Karpas-422 (cell line): ENCODE data around the gene CPPED1. TPM values are rescaled to one million over a fixed set of nuclear protein-coding genes. Genes with fewer than 3 reads are reported as not detected.

Experiments used
- DNase-seq: peaks from one replicate; pipeline ENCODE4 v3.0.0-alpha.2; 2015
- H2AFZ ChIP-seq: fragments of 200-600 bp; sonication (generic); 2 replicates; pipeline ENCODE4 v1.6.1; 2014; ENCODE audit warnings: antibody characterized with exemption, low read length, mixed read lengths
- H3K27ac ChIP-seq: fragments of 200-600 bp; sonication (generic); 2 replicates; pipeline ENCODE4 v1.5.1; 2014; ENCODE audit warnings: mild to moderate bottlenecking, low read length, moderate library complexity
- H3K27me3 ChIP-seq: fragments of 200-600 bp; sonication (generic); 2 replicates; pipeline ENCODE4 v1.6.1; 2014; ENCODE audit warnings: low read length, mixed read lengths
- H3K36me3 ChIP-seq: fragments of 200-600 bp; sonication (generic); 2 replicates; pipeline ENCODE4 v1.6.1; 2014; ENCODE audit warnings: low read length, mixed read lengths; ENCODE audit not compliant: insufficient read depth
- H3K4me1 ChIP-seq: fragments of 200-600 bp; sonication (generic); 2 replicates; pipeline ENCODE4 v1.6.1; 2014; ENCODE audit warnings: mild to moderate bottlenecking, low read length, mixed read lengths
- H3K4me2 ChIP-seq: fragments of 200-600 bp; sonication (generic); 2 replicates; pipeline ENCODE4 v1.6.1; 2014; ENCODE audit warnings: low read length, low read depth, mild to moderate bottlenecking; ENCODE audit not compliant: poor library complexity, severe bottlenecking
- H3K4me3 ChIP-seq: fragments of 200-600 bp; sonication (generic); 2 replicates; pipeline ENCODE4 v1.5.1; 2014; ENCODE audit warnings: mild to moderate bottlenecking, antibody characterized with exemption, low read length, mixed read lengths
- H3K79me2 ChIP-seq: fragments of 200-600 bp; sonication (generic); 2 replicates; pipeline ENCODE4 v1.6.1; 2014; ENCODE audit warnings: mild to moderate bottlenecking, low read length, mixed read lengths
- H3K9ac ChIP-seq: fragments of 200-600 bp; sonication (generic); 2 replicates; pipeline ENCODE4 v1.6.0; 2014; ENCODE audit warnings: low read length
- H3K9me2 ChIP-seq: fragments of 200-600 bp; sonication (generic), shearing (Covaris generic); replicated peaks from 2 replicates; pipeline ENCODE4 v1.6.0; 2014; ENCODE audit warnings: mild to moderate bottlenecking, low read length, moderate library complexity; ENCODE audit not compliant: insufficient read depth
- H3K9me3 ChIP-seq: fragments of 300-700, 200-600 bp; sonication (generic); 2 replicates; pipeline ENCODE4 v1.6.1; 2014; ENCODE audit warnings: low read length, mixed read lengths
- H4K20me1 ChIP-seq: fragments of 200-600 bp; sonication (generic); 2 replicates; pipeline ENCODE4 v1.6.1; 2014; ENCODE audit warnings: mild to moderate bottlenecking, antibody characterized with exemption, low read length, low read depth; ENCODE audit not compliant: insufficient read depth
- total RNA-seq: library from RNA; depleted of rRNA; stranded (reverse); fragments of >200 nt; shearing (Covaris generic); gene quantifications from 2 replicates; pipeline ENCODE4 v1.2.3, GENCODE V29; 2014; ENCODE audit warnings: low replicate concordance

The CPPED1 gene
- total RNA-seq, 1 experiment from 2014 or later, result 1.8 TPM

GRCh38 chr16:12749076-12749475, 54.6 kb downstream of the CPPED1 start:
- Histone ChIP-seq H3K4me1 (no peaks in the 10 kb centered on the region), H3K9me2 (no peaks in the 10 kb centered on the region), H3K9me3 (peaks cover 3% of the 10 kb centered on the region; the same call in 1 of the 2 replicates), H3K36me3 (no peaks in the 10 kb centered on the region), H3K9ac (no peak overlapping the region), H3K27ac (no peak overlapping the region), H3K79me2 (no peaks in the 10 kb centered on the region), H4K20me1 (no peaks in the 10 kb centered on the region), H3K27me3 (no peaks in the 10 kb centered on the region), H2AFZ (no peak overlapping the region), H3K4me2 (no peak overlapping the region), H3K4me3 (no peak overlapping the region)
- no peak for DNase-seq

- Histone ChIP-seq H3K4me2 (no peak overlapping the region), H3K9me3 (peaks cover 3% of the 10 kb centered on the region; the same call in 1 of the 2 replicates), H3K36me3 (no peaks in the 10 kb centered on the region), H3K27ac (no peak overlapping the region), H3K79me2 (no peaks in the 10 kb centered on the region), H3K4me3 (no peak overlapping the region), H2AFZ (no peak overlapping the region), H3K9ac (no peak overlapping the region), H3K9me2 (no peaks in the 10 kb centered on the region), H3K27me3 (no peaks in the 10 kb centered on the region), H4K20me1 (no peaks in the 10 kb centered on the region), H3K4me1 (no peaks in the 10 kb centered on the region)
- no peak for DNase-seq
Measured at GRCh38 chr16:12747827-12748226, 55.9 kb downstream of the CPPED1 start.

GRCh38 chr16:12747261-12747660, 56.4 kb downstream of the CPPED1 start:
- no peak overlapping the region for H3K4me2 ChIP-seq
- H3K9me2 ChIP-seq, result no peaks in the 10 kb centered on the region
- no peaks in the 10 kb centered on the region for H3K4me1 ChIP-seq
- no peak overlapping the region for H3K9ac ChIP-seq
- no peak overlapping the region for H3K4me3 ChIP-seq
- H3K79me2 ChIP-seq, result no peaks in the 10 kb centered on the region
- H3K9me3 ChIP-seq, result peaks cover 3% of the 10 kb centered on the region; the same call in 1 of the 2 replicates
- H3K27ac ChIP-seq, result no peak overlapping the region
- H3K27me3 ChIP-seq, result no peaks in the 10 kb centered on the region
- no peak overlapping the region for H2AFZ ChIP-seq
- no peak for DNase-seq
- no peaks in the 10 kb centered on the region for H3K36me3 ChIP-seq
- no peaks in the 10 kb centered on the region for H4K20me1 ChIP-seq

GRCh38 chr16:12744860-12745259, 58.8 kb downstream of the CPPED1 start:
- Histone ChIP-seq H3K27me3 (no peaks in the 10 kb centered on the region), H4K20me1 (no peaks in the 10 kb centered on the region), H3K4me2 (no peak overlapping the region), H3K36me3 (no peaks in the 10 kb centered on the region), H3K4me1 (no peaks in the 10 kb centered on the region), H3K9me2 (no peaks in the 10 kb centered on the region), H3K4me3 (no peak overlapping the region), H3K79me2 (no peaks in the 10 kb centered on the region), H3K27ac (no peak overlapping the region), H3K9me3 (peaks cover 3% of the 10 kb centered on the region; the same call in 1 of the 2 replicates), H2AFZ (no peak overlapping the region), H3K9ac (no peak overlapping the region)
- no peak for DNase-seq

- no peak overlapping the region for H3K4me2 ChIP-seq
- H3K27me3 ChIP-seq, result no peaks in the 10 kb centered on the region
- H4K20me1 ChIP-seq, result no peaks in the 10 kb centered on the region
- H3K4me1 ChIP-seq, result no peaks in the 10 kb centered on the region
- no peak overlapping the region for H3K4me3 ChIP-seq
- no peak for DNase-seq
- H3K9me3 ChIP-seq, result peaks cover 3% of the 10 kb centered on the region; the same call in 1 of the 2 replicates
- no peak overlapping the region for H2AFZ ChIP-seq
- H3K9me2 ChIP-seq, result no peaks in the 10 kb centered on the region
- no peaks in the 10 kb centered on the region for H3K79me2 ChIP-seq
- H3K27ac ChIP-seq, result no peak overlapping the region
- no peak overlapping the region for H3K9ac ChIP-seq
- H3K36me3 ChIP-seq, result no peaks in the 10 kb centered on the region
Measured at GRCh38 chr16:12742741-12743140, 60.9 kb downstream of the CPPED1 start.

GRCh38 chr16:12740986-12741610, 62.6 kb downstream of the CPPED1 start:
- no peak for DNase-seq
- no peak overlapping the region for H3K9ac ChIP-seq
- H3K27me3 ChIP-seq, result no peaks in the 10 kb centered on the region
- no peak overlapping the region for H3K4me2 ChIP-seq
- H2AFZ ChIP-seq, result no peak overlapping the region
- no peaks in the 10 kb centered on the region for H3K9me2 ChIP-seq
- H4K20me1 ChIP-seq, result no peaks in the 10 kb centered on the region
- H3K4me3 ChIP-seq, result no peak overlapping the region
- H3K27ac ChIP-seq, result no peak overlapping the region
- H3K79me2 ChIP-seq, result no peaks in the 10 kb centered on the region
- no peaks in the 10 kb centered on the region for H3K4me1 ChIP-seq
- H3K36me3 ChIP-seq, result no peaks in the 10 kb centered on the region
- H3K9me3 ChIP-seq, result peaks cover 3% of the 10 kb centered on the region; the same call in 1 of the 2 replicates

GRCh38 chr16:12739738-12740137, 63.9 kb downstream of the CPPED1 start:
- Histone ChIP-seq H4K20me1 (no peaks in the 10 kb centered on the region), H3K4me1 (no peaks in the 10 kb centered on the region), H3K9ac (no peak overlapping the region), H2AFZ (no peak overlapping the region), H3K9me3 (0 out of 2 replicates have a peak, but pooled peaks cover under 1% of the 10 kb centered on the region), H3K27ac (no peak overlapping the region), H3K4me2 (no peak overlapping the region), H3K9me2 (no peaks in the 10 kb centered on the region), H3K27me3 (no peaks in the 10 kb centered on the region), H3K36me3 (no peaks in the 10 kb centered on the region), H3K4me3 (no peak overlapping the region), H3K79me2 (no peaks in the 10 kb centered on the region)
- no peak for DNase-seq

- Histone ChIP-seq H3K4me3 (no peak overlapping the region), H3K79me2 (no peaks in the 10 kb centered on the region), H2AFZ (no peak overlapping the region), H3K9me2 (no peaks in the 10 kb centered on the region), H3K36me3 (no peaks in the 10 kb centered on the region), H3K4me2 (no peak overlapping the region), H3K9me3 (no peaks in the 10 kb centered on the region; the same call in 1 of the 2 replicates), H3K27ac (no peak overlapping the region), H3K27me3 (no peaks in the 10 kb centered on the region), H3K4me1 (no peaks in the 10 kb centered on the region), H4K20me1 (no peaks in the 10 kb centered on the region), H3K9ac (no peak overlapping the region)
- DNase-seq, result no peak
Measured at GRCh38 chr16:12737563-12737962, 66.1 kb downstream of the CPPED1 start.
